Measurements from ENCODE around the gene PPIL6. TPM values are rescaled to one million over a fixed set of nuclear protein-coding genes. Genes with fewer than 3 reads are reported as not detected.

The PPIL6 gene
- total RNA-seq, 1 experiment from 2014 or later = 2.6 TPM

- Mint-ChIP-seq H3K4me1 (ENCODE audit: low read depth, unreplicated experiment) (peaks cover 16% of the 10 kb centered on the region), H3K27ac (ENCODE audit: unreplicated experiment) (no peak overlapping the region), H3K9me3 (ENCODE audit: low read depth, unreplicated experiment) (no peaks in the 10 kb centered on the region), H3K4me3 (ENCODE audit: low read depth, unreplicated experiment) (no peak overlapping the region), H3K27me3 (ENCODE audit: unreplicated experiment) (no peaks in the 10 kb centered on the region), H3K36me3 (ENCODE audit: insufficient read depth, unreplicated experiment) (peaks cover 61% of the 10 kb centered on the region)
- no peak for DNase-seq
- no peak for TF ChIP-seq CTCF (IDR thresholded peaks at IDR 0.05; ENCODE audit: unreplicated experiment)
- intact Hi-C loops (cut with micrococcal nuclease; ENCODE audit: unreplicated experiment) = no loop called here
- no TSS peak for BruUV-seq (replicated peaks)
- CTCF ChIA-PET = no interaction called here
These were observed 67.1 kb downstream of the PPIL6 start for GRCh38 chr6:109373331-109373730.

- Mint-ChIP-seq H3K27ac (ENCODE audit: unreplicated experiment) (no peak overlapping the region), H3K9me3 (ENCODE audit: low read depth, unreplicated experiment) (no peaks in the 10 kb centered on the region), H3K4me3 (ENCODE audit: low read depth, unreplicated experiment) (no peak overlapping the region), H3K4me1 (ENCODE audit: low read depth, unreplicated experiment) (peaks cover 16% of the 10 kb centered on the region), H3K27me3 (ENCODE audit: unreplicated experiment) (no peaks in the 10 kb centered on the region), H3K36me3 (ENCODE audit: insufficient read depth, unreplicated experiment) (peaks cover 57% of the 10 kb centered on the region)
- no peak for TF ChIP-seq CTCF (IDR thresholded peaks at IDR 0.05; ENCODE audit: unreplicated experiment)
- DNase-seq = no peak
- CTCF ChIA-PET = no interaction called here
- intact Hi-C loops (cut with micrococcal nuclease; ENCODE audit: unreplicated experiment) = no loop called here
- BruUV-seq (replicated peaks) = no TSS peak
These were observed 68.3 kb downstream of the PPIL6 start for GRCh38 chr6:109372130-109372529.

GRCh38 chr6:109370792-109371191 lies 69.6 kb downstream of the PPIL6 start:
- TF ChIP-seq CTCF (IDR thresholded peaks at IDR 0.05; ENCODE audit: unreplicated experiment) = no peak
- CTCF ChIA-PET = interaction anchor here (0.6 to 1.5 kb wide), 3 partner anchors 9 to 131 kb away, joined by 3 to 4 read pairs (median 3); no protein-coding TSS in a partner anchor
- Mint-ChIP-seq H3K4me3 (ENCODE audit: low read depth, unreplicated experiment) (no peak overlapping the region), H3K4me1 (ENCODE audit: low read depth, unreplicated experiment) (peaks cover 16% of the 10 kb centered on the region), H3K9me3 (ENCODE audit: low read depth, unreplicated experiment) (no peaks in the 10 kb centered on the region), H3K27me3 (ENCODE audit: unreplicated experiment) (no peaks in the 10 kb centered on the region), H3K36me3 (ENCODE audit: insufficient read depth, unreplicated experiment) (peaks cover 57% of the 10 kb centered on the region), H3K27ac (ENCODE audit: unreplicated experiment) (no peak overlapping the region)
- no TSS peak for BruUV-seq (replicated peaks)
- intact Hi-C loops (cut with micrococcal nuclease; ENCODE audit: unreplicated experiment) = no loop called here
- DNase-seq = no peak

GRCh38 chr6:109370336-109370735 lies 70.1 kb downstream of the PPIL6 start:
- Mint-ChIP-seq H3K9me3 (ENCODE audit: low read depth, unreplicated experiment) (no peaks in the 10 kb centered on the region), H3K27ac (ENCODE audit: unreplicated experiment) (no peak overlapping the region), H3K4me1 (ENCODE audit: low read depth, unreplicated experiment) (peaks cover 16% of the 10 kb centered on the region), H3K36me3 (ENCODE audit: insufficient read depth, unreplicated experiment) (peaks cover 58% of the 10 kb centered on the region), H3K27me3 (ENCODE audit: unreplicated experiment) (no peaks in the 10 kb centered on the region), H3K4me3 (ENCODE audit: low read depth, unreplicated experiment) (no peak overlapping the region)
- no peak for DNase-seq
- intact Hi-C loops (cut with micrococcal nuclease; ENCODE audit: unreplicated experiment) = no loop called here
- CTCF ChIA-PET = interaction anchor here (0.6 to 1.5 kb wide), 3 partner anchors 9 to 131 kb away, joined by 3 to 4 read pairs (median 3); no protein-coding TSS in a partner anchor
- BruUV-seq (replicated peaks) = no TSS peak
- TF ChIP-seq CTCF (IDR thresholded peaks at IDR 0.05; ENCODE audit: unreplicated experiment) = no peak

Measured in Calu3 (cell line).